ENCODE results near the gene CLEC18A.
"Not testable (repeated sequence)": the region's sequence is repeated elsewhere in the genome, so short reads cannot be mapped to it uniquely, and the experiment has no call there.

CLEC18A gene

GRCh38 chr16:69931631-69932030 lies 19.5 kb upstream of the CLEC18A start:
- no peak for DNase-seq

GRCh38 chr16:69932228-69932627 lies 18.9 kb upstream of the CLEC18A start:
- DNase-seq = no peak

GRCh38 chr16:69932691-69933392 lies 18.3 kb upstream of the CLEC18A start:
- no peak for DNase-seq

GRCh38 chr16:69934044-69934443 lies 17.1 kb upstream of the CLEC18A start:
- no peak for DNase-seq

- no peak for DNase-seq
Observed at GRCh38 chr16:69934751-69935150, 16.4 kb upstream of the CLEC18A start.

GRCh38 chr16:69935278-69935711 lies 15.8 kb upstream of the CLEC18A start:
- DNase-seq = no peak

- no peak for DNase-seq
Observed at GRCh38 chr16:69935740-69936139, 15.4 kb upstream of the CLEC18A start.

- DNase-seq = no peak
Observed at GRCh38 chr16:69936252-69936651, 14.9 kb upstream of the CLEC18A start.

GRCh38 chr16:69936751-69937211 lies 14.4 kb upstream of the CLEC18A start:
- DNase-seq = no peak

GRCh38 chr16:69937465-69937951 lies 13.6 kb upstream of the CLEC18A start:
- no peak for DNase-seq

GRCh38 chr16:69938981-69939820 lies 11.9 kb upstream of the CLEC18A start:
- DNase-seq = no peak

- no peak for DNase-seq
Observed at GRCh38 chr16:69939821-69940585, 11.1 kb upstream of the CLEC18A start.

- DNase-seq = no peak
Observed at GRCh38 chr16:69940676-69941075, 10.5 kb upstream of the CLEC18A start.

- DNase-seq = no peak
Observed at GRCh38 chr16:69941251-69942098, 9.7 kb upstream of the CLEC18A start.

GRCh38 chr16:69942099-69942491 lies 9.0 kb upstream of the CLEC18A start:
- DNase-seq = no peak

- DNase-seq = no peak
Observed at GRCh38 chr16:69942627-69943170, 8.4 kb upstream of the CLEC18A start.

- not testable (repeated sequence) for DNase-seq
Observed at GRCh38 chr16:69943241-69944036, 7.7 kb upstream of the CLEC18A start.

GRCh38 chr16:69950411-69950810 lies 723 bp upstream of the CLEC18A start:
- DNase-seq = not testable (repeated sequence)

GRCh38 chr16:69951672-69952031 lies 518 bp downstream of the CLEC18A start:
- DNase-seq = not testable (repeated sequence)

GRCh38 chr16:69952116-69952515 lies 982 bp downstream of the CLEC18A start:
- DNase-seq = not testable (repeated sequence)

Measured in CD4-positive, alpha-beta T cell treated with Interleukin-15 for 1 hour (primary cell).